Measurements from ENCODE around the gene GPR31.

The GPR31 gene

DNA sequence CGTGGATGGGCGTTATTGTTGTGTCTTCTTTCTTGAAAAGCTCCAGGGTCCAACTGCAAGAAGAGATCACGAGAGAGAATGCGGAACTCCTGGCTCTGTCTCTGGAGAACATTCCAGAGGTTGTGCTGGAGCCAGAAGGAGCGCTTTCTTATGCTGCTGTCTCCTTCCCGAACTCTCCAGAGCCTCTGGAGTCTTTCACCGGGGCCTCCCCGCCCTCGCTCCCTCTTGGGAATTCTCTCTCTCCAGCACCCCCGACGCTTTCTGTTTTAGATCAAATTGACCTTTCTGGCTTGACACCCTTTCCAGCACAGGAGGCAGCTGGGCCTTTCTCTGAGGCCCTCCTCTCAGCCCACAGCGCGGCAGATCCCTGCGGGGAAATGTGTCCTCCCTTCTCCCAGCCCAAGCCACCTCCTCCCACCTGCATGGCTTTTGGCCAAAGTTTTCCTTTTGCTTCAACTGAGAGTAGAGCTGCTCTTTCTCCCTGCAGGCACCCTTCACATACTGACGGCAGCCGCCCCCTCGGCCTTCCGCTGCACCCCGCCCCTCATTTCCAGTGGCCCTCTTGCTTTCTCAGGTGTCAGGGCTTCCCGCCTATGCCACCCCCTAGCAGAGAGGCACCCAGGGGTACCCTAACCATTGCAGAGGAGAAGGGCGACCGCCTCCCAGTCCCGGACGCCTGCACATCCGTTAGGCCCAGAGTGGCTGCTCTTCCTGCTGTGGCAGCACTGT, 41.5 kb downstream of the GPR31 start:
- TF ChIP-seq, protein P1, sequence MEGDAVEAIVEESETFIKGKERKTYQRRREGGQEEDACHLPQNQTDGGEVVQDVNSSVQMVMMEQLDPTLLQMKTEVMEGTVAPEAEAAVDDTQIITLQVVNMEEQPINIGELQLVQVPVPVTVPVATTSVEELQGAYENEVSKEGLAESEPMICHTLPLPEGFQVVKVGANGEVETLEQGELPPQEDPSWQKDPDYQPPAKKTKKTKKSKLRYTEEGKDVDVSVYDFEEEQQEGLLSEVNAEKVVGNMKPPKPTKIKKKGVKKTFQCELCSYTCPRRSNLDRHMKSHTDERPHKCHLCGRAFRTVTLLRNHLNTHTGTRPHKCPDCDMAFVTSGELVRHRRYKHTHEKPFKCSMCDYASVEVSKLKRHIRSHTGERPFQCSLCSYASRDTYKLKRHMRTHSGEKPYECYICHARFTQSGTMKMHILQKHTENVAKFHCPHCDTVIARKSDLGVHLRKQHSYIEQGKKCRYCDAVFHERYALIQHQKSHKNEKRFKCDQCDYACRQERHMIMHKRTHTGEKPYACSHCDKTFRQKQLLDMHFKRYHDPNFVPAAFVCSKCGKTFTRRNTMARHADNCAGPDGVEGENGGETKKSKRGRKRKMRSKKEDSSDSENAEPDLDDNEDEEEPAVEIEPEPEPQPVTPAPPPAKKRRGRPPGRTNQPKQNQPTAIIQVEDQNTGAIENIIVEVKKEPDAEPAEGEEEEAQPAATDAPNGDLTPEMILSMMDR (conservative IDR thresholded peaks at IDR 0.05; ENCODE audit: low read depth, low read length): no peak
- DNase-seq (ENCODE audit: low read depth): no peak
- no peak overlapping the region for H3K4me3 ChIP-seq (ENCODE audit: low read length)

DNA sequence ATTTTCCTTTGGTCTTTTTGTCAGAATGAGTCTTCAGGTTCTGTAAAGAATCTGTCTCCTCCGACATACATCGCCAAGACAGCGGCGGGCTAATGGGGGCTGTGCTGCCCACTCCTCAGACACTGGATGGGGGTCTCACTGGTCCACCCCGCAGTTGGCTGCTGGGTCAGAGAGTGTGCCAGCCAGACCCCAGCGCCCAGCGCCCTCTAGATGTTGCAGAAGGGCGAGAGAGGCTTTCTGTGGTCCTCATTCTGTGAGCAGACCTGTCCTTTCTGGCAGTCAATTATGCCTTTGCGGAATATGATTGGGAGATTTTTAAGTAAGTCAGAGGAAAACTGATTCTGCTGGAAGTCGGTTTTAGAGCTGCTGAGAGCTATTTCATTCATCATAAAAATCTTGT, 42.7 kb downstream of the GPR31 start:
- TF ChIP-seq, protein P1 (conservative IDR thresholded peaks at IDR 0.05; ENCODE audit: low read depth, low read length): no peak
- DNase-seq (ENCODE audit: low read depth): no peak
- no peak overlapping the region for H3K4me3 ChIP-seq (ENCODE audit: low read length)

DNA sequence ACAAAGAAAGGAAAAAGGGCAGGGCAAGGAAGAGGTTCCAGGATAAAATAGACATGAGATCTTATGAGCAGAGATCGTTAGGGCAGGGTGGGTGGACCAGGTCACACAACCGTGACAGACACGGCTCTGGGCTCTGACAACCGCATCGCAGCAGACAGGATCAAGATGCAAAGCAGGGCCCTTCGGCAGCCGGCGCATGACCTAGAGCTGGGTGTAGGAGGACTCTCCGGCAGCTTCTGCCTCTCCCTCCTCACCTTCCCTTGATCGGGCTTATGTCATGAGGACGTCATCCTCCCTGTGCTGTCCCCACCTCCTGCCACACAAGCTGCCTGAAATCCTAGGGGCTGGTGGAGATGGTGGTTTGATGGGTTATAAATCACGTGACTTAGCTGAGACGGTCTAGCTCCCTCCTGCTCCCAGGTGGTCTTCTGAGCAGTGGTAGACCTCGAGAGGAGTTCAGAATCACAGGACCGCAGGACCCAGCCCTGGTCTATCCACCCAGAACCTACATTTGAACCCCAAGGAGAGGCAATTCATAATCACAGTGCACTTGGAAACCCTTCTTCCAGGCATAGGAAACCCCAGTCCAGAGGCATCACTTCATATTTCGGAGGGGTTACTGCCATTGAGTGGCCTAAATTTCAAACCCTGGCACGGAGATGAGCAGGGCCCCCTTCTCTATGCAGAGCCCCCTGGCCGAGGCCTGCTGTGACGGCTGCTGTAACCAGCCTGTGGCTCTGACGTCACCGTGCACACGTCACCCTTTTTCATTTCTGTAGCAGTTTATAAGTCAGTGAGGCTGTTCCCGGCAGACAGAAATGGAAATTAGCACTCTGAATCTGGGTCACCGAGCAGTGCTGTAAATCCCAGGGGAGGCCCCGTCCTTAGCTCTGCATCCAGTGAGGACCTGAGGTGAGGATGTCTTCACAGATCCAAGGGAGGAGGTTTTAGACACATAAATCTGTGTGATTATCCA, 43.6 kb downstream of the GPR31 start:
- DNase-seq (ENCODE audit: low read depth): no peak
- TF ChIP-seq, protein P1 (conservative IDR thresholded peaks at IDR 0.05; ENCODE audit: low read depth, low read length): no peak
- H3K4me3 ChIP-seq (ENCODE audit: low read length): no peak overlapping the region

DNA sequence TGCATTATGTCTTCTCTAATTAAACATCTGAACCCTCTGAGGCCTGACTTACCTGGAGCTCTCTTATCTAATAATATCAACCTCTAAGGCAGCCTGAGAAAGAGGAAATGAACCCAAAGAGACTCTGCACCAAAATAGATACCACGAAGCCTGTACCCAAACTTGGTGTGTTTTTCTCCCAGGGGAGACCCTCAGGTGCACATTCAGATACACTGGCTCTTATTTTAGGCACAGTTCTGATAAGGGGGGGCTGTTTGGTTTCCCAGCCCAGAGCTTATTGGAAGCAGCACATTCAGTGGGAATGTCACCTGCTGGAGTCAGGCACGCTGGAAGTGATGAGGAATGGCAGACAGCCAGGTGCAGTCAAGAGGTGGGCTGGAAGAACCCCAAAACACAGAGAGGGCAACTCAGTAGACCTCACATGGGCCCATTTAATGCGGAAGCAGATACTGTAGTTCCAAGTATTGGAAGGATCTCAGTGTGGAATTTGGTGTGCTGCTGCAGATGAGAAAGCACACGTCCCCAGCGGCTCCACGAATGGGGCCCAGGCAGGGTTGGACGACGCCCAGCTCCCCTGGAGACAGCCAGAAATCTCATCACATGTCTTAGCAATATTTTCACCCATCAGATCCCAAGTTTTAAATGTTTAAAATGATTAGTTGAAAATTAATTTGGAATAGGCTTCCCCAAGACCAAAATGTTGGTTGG, 44.6 kb downstream of the GPR31 start:
- TF ChIP-seq, protein P1 (conservative IDR thresholded peaks at IDR 0.05; ENCODE audit: low read depth, low read length): no peak
- no peak for DNase-seq (ENCODE audit: low read depth)
- no peak overlapping the region for H3K4me3 ChIP-seq (ENCODE audit: low read length)

DNA sequence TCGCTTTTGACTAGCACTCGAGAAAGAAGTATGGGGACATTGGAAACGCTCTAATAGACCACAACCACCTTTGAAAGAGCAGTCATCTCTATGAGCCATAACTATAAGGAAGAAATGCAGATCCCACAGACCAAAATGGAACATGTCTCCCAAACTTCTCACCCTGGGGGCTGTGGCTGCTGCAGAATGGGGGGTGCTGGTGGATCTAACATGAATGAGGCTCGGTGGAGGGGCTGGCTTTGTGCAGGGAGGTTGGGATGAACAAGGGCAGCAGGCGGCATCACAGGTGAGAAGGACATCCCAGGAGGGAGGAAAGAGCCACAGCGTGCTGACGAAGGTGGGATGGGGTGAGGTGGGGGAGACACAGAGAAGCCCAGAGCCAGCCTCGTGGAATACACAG, 45.4 kb downstream of the GPR31 start:
- DNase-seq (ENCODE audit: low read depth): no peak
- TF ChIP-seq, protein P1 (conservative IDR thresholded peaks at IDR 0.05; ENCODE audit: low read depth, low read length): no peak
- H3K4me3 ChIP-seq (ENCODE audit: low read length): no peak overlapping the region

DNA sequence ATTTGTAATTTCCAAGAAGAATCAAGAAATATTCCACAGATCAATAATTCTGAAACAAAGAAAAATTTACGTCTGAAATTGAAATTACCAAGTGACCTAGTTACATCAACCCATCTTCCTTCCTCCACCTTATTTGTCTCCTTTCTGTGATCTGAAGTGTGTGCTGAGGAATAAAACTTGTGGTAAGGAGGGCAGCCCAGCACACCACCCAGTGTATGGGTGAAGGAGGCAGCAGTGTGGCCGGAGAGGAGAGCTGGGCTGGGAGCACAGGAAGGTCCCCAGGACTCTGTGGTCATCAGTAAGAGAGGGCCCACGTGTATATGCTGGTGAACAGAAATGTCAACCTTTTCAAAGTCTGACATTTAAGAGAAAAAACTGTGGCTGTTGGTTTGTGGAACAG, 46.2 kb downstream of the GPR31 start:
- TF ChIP-seq, protein P1 (conservative IDR thresholded peaks at IDR 0.05; ENCODE audit: low read depth, low read length): no peak
- no peak for DNase-seq (ENCODE audit: low read depth)
- no peak overlapping the region for H3K4me3 ChIP-seq (ENCODE audit: low read length)

All from retinal pigment epithelial cell (primary cell).